ENCODE results near the gene RERE.
A peak's percentile ranks its signal among the peaks of the same experiment; 100 is the strongest.

RERE gene

GRCh38 chr1:8848663-8849386 lies 31.4 kb upstream of the RERE start (continued):
- TF ChIP-seq SP7 (tag by site-specific recombination; IDR thresholded peaks at IDR 0.05) (no peak), ZBTB8A (tag by site-specific recombination; IDR thresholded peaks at IDR 0.05) (peak; percentile 45; the same call in 1 of the 2 replicates), ZNF16 (tag by site-specific recombination; IDR thresholded peaks at IDR 0.05; ENCODE audit: low read depth) (no peak), ZNF514 (tag by site-specific recombination; IDR thresholded peaks at IDR 0.05) (no peak), ZSCAN16 (tag by site-specific recombination; IDR thresholded peaks at IDR 0.05) (no peak), GLIS1 (tag by site-specific recombination; IDR thresholded peaks at IDR 0.05) (peak; percentile 74), ZBTB6 (tag by site-specific recombination; IDR thresholded peaks at IDR 0.05) (no peak), ZNF670 (tag by site-specific recombination; IDR thresholded peaks at IDR 0.05; ENCODE audit: low read depth) (no peak), ZNF558 (tag by site-specific recombination; IDR thresholded peaks at IDR 0.05) (peak; percentile 23; the same call in 1 of the 2 replicates), ZNF473 (tag by site-specific recombination; IDR thresholded peaks at IDR 0.05) (no peak), ZNF629 (tag by site-specific recombination; IDR thresholded peaks at IDR 0.05) (no peak), ZBTB48 (tag by site-specific recombination; IDR thresholded peaks at IDR 0.05) (no peak), ZNF211 (tag by site-specific recombination; IDR thresholded peaks at IDR 0.05; ENCODE audit: low read depth) (no peak), ZNF366 (tag by site-specific recombination; conservative IDR thresholded peaks at IDR 0.05) (peak; percentile 61), ZNF433 (tag by site-specific recombination; IDR thresholded peaks at IDR 0.05; ENCODE audit: low read depth) (no peak), ZNF423 (tag by site-specific recombination; IDR thresholded peaks at IDR 0.05) (no peak), ZNF660 (tag by site-specific recombination; IDR thresholded peaks at IDR 0.05) (peak; percentile 86), ZSCAN23 (tag by site-specific recombination; IDR thresholded peaks at IDR 0.05) (no peak), ZNF394 (tag by site-specific recombination; IDR thresholded peaks at IDR 0.05; ENCODE audit: borderline replicate concordance) (peak; percentile 83), ZNF335 (tag by site-specific recombination; conservative IDR thresholded peaks at IDR 0.05) (peak; percentile 59), ZNF18 (tag by site-specific recombination; IDR thresholded peaks at IDR 0.05) (no peak), ZBTB26 (tag by site-specific recombination; optimal IDR thresholded peaks at IDR 0.05) (peak; percentile 39), PRDM2 (tag by site-specific recombination; IDR thresholded peaks at IDR 0.05; ENCODE audit: borderline replicate concordance) (no peak), HOXC10 (CRISPR knock-in tag; IDR thresholded peaks at IDR 0.05) (no peak), ZNF639 (tag by site-specific recombination; IDR thresholded peaks at IDR 0.05) (no peak), ZNF449 (tag by site-specific recombination; IDR thresholded peaks at IDR 0.05) (peak; percentile 66; the same call in 1 of the 2 replicates), ZNF610 (tag by site-specific recombination; IDR thresholded peaks at IDR 0.05; ENCODE audit: borderline replicate concordance) (no peak), BCL11B (tag by site-specific recombination; IDR thresholded peaks at IDR 0.05; ENCODE audit: low read depth) (no peak)

All from HEK293 (cell line).